IMR-90 (cell line): ENCODE results near the gene KCNV2. TPM values are rescaled to one million over a fixed set of nuclear protein-coding genes. Genes with fewer than 3 reads are reported as not detected.
A peak's percentile ranks its signal among the peaks of the same experiment; 100 is the strongest.

Experiments used
- ATAC-seq: fragments of 200-7000 bp; cut with Tn5 transposase; 2 replicates; pipeline ENCODE4 v1.9.1; 2020; ENCODE audit warnings: low read depth, mild to moderate bottlenecking, moderate library complexity
- BruUV-seq: library from RNA; stranded (reverse); fragments of 400-500 nt; replicated peaks from 2 replicates; lab custom pipeline; 2021; lab: Mats Ljungman, UMichigan
- CTCF ChIA-PET: fragments of 300-600 bp; formaldehyde crosslinking; extraction: SDS; loops from one replicate; lab custom pipeline; 2021; ENCODE audit warnings: antibody characterized with exemption; lab: Yijun Ruan, JAX
- POLR2A ChIA-PET: fragments of 300-600 bp; sonication (Branson Sonifier 250); formaldehyde crosslinking; loops from one replicate; lab custom pipeline; 2022; ENCODE audit warnings: antibody characterized with exemption; ENCODE audit not compliant: unreplicated experiment; lab: Charles Lee
- DNase-seq: peaks from one replicate; pipeline ENCODE4 v3.0.0; 2013
- H2AFZ ChIP-seq: replicated peaks from 2 replicates; pipeline ENCODE3; 2013; ENCODE audit warnings: low read length, mild to moderate bottlenecking; ENCODE audit not compliant: poor library complexity
- H2AK5ac ChIP-seq: 2 replicates; pipeline ENCODE4 v1.6.1; 2013; ENCODE audit warnings: low read depth, low read length, inconsistent platforms
- H2AK9ac ChIP-seq: replicated peaks from 2 replicates; pipeline ENCODE3; 2013; ENCODE audit warnings: mild to moderate bottlenecking, low read depth, low read length, moderate library complexity; ENCODE audit not compliant: poor library complexity
- H2BK120ac ChIP-seq: 2 replicates; pipeline ENCODE4 v1.6.1; 2013; ENCODE audit warnings: low read depth, low read length, inconsistent platforms
- H2BK15ac ChIP-seq: 3 replicates; pipeline ENCODE4 v1.6.1; 2013; ENCODE audit warnings: low read depth, low read length, inconsistent platforms
- H2BK20ac ChIP-seq: 2 replicates; pipeline ENCODE4 v1.6.1; 2013; ENCODE audit warnings: low read depth, mild to moderate bottlenecking, inconsistent platforms, low read length, moderate library complexity
- H2BK5ac ChIP-seq: 2 replicates; pipeline ENCODE4 v1.6.1; 2013; ENCODE audit warnings: mild to moderate bottlenecking, low read depth, low read length, inconsistent platforms; ENCODE audit not compliant: poor library complexity, severe bottlenecking
- H3K14ac ChIP-seq: replicated peaks from 2 replicates; pipeline ENCODE4 v1.6.1; 2013; ENCODE audit warnings: low read depth, low read length, inconsistent platforms
- H3K18ac ChIP-seq: 2 replicates; pipeline ENCODE4 v1.6.1; 2013; ENCODE audit warnings: low read depth, low read length, control low read depth
- H3K23ac ChIP-seq: 2 replicates; pipeline ENCODE4 v1.6.1; 2013; ENCODE audit warnings: low read depth, low read length, inconsistent platforms
- H3K27ac ChIP-seq: 2 replicates; pipeline ENCODE4 v1.5.1; 2013; ENCODE audit warnings: mild to moderate bottlenecking, control low read depth, low read length; ENCODE audit not compliant: insufficient read depth
- H3K27me3 ChIP-seq: 2 replicates; pipeline ENCODE4 v1.6.1; 2013; ENCODE audit warnings: low read length; ENCODE audit not compliant: control insufficient read depth, insufficient read depth
- H3K36me3 ChIP-seq: 2 replicates; pipeline ENCODE4 v1.6.1; 2013; ENCODE audit warnings: low read length, mixed read lengths; ENCODE audit not compliant: control insufficient read depth, insufficient read depth
- H3K4ac ChIP-seq: 2 replicates; pipeline ENCODE4 v1.6.1; 2013; ENCODE audit warnings: low read depth, low read length, inconsistent platforms
- H3K4me1 ChIP-seq: 2 replicates; pipeline ENCODE4 v1.6.1; 2013; ENCODE audit warnings: low read length, mixed read lengths; ENCODE audit not compliant: control insufficient read depth, insufficient read depth
- H3K4me2 ChIP-seq: 2 replicates; pipeline ENCODE4 v1.6.1; 2013; ENCODE audit warnings: low read depth, mild to moderate bottlenecking, control low read depth, low read length, moderate library complexity
- H3K4me3 ChIP-seq: 2 replicates; pipeline ENCODE4 v1.5.1; 2013; ENCODE audit warnings: low read depth, mild to moderate bottlenecking, control low read depth, low read length, moderate library complexity; ENCODE audit not compliant: insufficient read depth
- H3K56ac ChIP-seq: 2 replicates; pipeline ENCODE4 v1.6.1; 2013; ENCODE audit warnings: low read length, inconsistent platforms; ENCODE audit not compliant: insufficient read depth; ENCODE audit errors: extremely low read depth
- H3K79me1 ChIP-seq, 2 experiments: 2 replicates each; pipeline ENCODE4 v1.6.1; 2013; ENCODE audit warnings: low read length in 2 of 2, inconsistent platforms in 1 of 2, low read depth in 1 of 2
- H3K9ac ChIP-seq: 2 replicates; pipeline ENCODE4 v1.6.1; 2013; ENCODE audit warnings: low read depth, low read length, control low read depth
- H3K9me1 ChIP-seq: 2 replicates; pipeline ENCODE4 v1.6.1; 2013; ENCODE audit warnings: low read length, inconsistent platforms; ENCODE audit not compliant: insufficient read depth
- H3K9me3 ChIP-seq: 2 replicates; pipeline ENCODE4 v1.6.1; 2013; ENCODE audit warnings: low read length; ENCODE audit not compliant: control insufficient read depth, insufficient read depth
- H4K20me1 ChIP-seq: 2 replicates; pipeline ENCODE4 v1.6.1; 2013; ENCODE audit warnings: low read length, inconsistent platforms; ENCODE audit not compliant: insufficient read depth
- H4K5ac ChIP-seq: 2 replicates; pipeline ENCODE4 v1.6.1; 2013; ENCODE audit warnings: mild to moderate bottlenecking, low read depth, low read length, control low read depth
- H4K8ac ChIP-seq, 2 experiments: 2 replicates each; pipeline ENCODE4 v1.6.1; 2013; ENCODE audit warnings: low read depth in 2 of 2, low read length in 2 of 2, control low read depth in 1 of 2, inconsistent platforms in 1 of 2
- H4K91ac ChIP-seq: 2 replicates; pipeline ENCODE4 v1.6.1; 2013; ENCODE audit warnings: low read depth, low read length, inconsistent platforms; ENCODE audit not compliant: insufficient read depth
- CEBPB ChIP-seq: IDR thresholded peaks from 2 replicates; pipeline ENCODE4 v1.6.1; 2012; ENCODE audit warnings: low read depth, low read length, improper control_type of control experiment
- MAFK ChIP-seq: IDR thresholded peaks from 2 replicates; pipeline ENCODE4 v1.6.1; 2012; ENCODE audit warnings: low read depth, low read length, improper control_type of control experiment
- WGBS, 2 experiments: methylation state at CpG; one replicate each; pipeline versions ENCODE4 v1.1.5 to v1.1.7; 2013; ENCODE audit warnings: missing lambda C conversion rate in 2 of 2; ENCODE audit not compliant: insufficient read length in 1 of 2; ENCODE audit errors: extremely low coverage in 2 of 2; 5-methylcytosine and 5-hydroxymethylcytosine counted together
- dilution Hi-C: fragments of 300-500 bp; cut with HindIII; formaldehyde crosslinking; loops from one replicate; pipeline ENCODE4 v1.14.3; 2018; ENCODE audit warnings: low sequenced_read_pairs; ENCODE audit not compliant: unreplicated experiment
- in situ Hi-C: fragments of 300-500 bp; cut with MboI; formaldehyde crosslinking; loops from 3 replicates; pipeline ENCODE4 v1.14.3; 2019; ENCODE audit warnings: low sequenced_read_pairs, inconsistent platforms, mixed read lengths
- intact Hi-C: fragments of 100-400 bp; cut with micrococcal nuclease; formaldehyde crosslinking; loops from 2 replicates; pipeline ENCODE4 v1.10.0; 2022
- polyA plus RNA-seq, 3 experiments: library from polyadenylated mRNA; depleted of rRNA; stranded (reverse); fragments of >200 nt; gene quantifications; 2 replicates each; pipeline ENCODE4 v1.2.3, GENCODE V29; 2012; ENCODE audit warnings: low replicate concordance in 1 of 3
- total RNA-seq: library from RNA; depleted of rRNA; stranded (reverse); fragments of >200 nt; gene quantifications from 2 replicates; pipeline ENCODE4 v1.2.3, GENCODE V29; 2012

Gene KCNV2
- total and polyA plus RNA-seq, 2 of the 4 experiments (the other 2 are of a cell fraction) = not detected

GRCh38 chr9:2674141-2674824 lies 43.0 kb upstream of the KCNV2 start:
- H3K4ac ChIP-seq = no peak overlapping the region
- BruUV-seq = no TSS peak

More at GRCh38 chr9:2674141-2674824, 43.0 kb upstream of the KCNV2 start:
- no peaks in the 10 kb centered on the region for H3K36me3 ChIP-seq
- 94% methylated on average over 2 of the region's 9 CpGs; no CpG with 5 or more reads in 1 of the 2 experiments for WGBS, 2 experiments
- H3K9me3 ChIP-seq = no peaks in the 10 kb centered on the region
- H3K4me1 ChIP-seq = no peaks in the 10 kb centered on the region
- H3K4me3 ChIP-seq = no peak overlapping the region
- no peak overlapping the region for H3K27ac ChIP-seq
- no peak for ATAC-seq
- no peak overlapping the region for H2AFZ ChIP-seq
- H3K9me1 ChIP-seq = no peaks in the 10 kb centered on the region
- H4K20me1 ChIP-seq = no peaks in the 10 kb centered on the region
- no peak overlapping the region for H4K91ac ChIP-seq
- H3K23ac ChIP-seq = no peak overlapping the region
- ChIA-PET CTCF (no interaction called here), POLR2A (no interaction called here)
- H2AK9ac ChIP-seq = no peak overlapping the region
- no peak for DNase-seq
- H2BK15ac ChIP-seq = no peak overlapping the region
- no peaks in the 10 kb centered on the region for H3K79me1 ChIP-seq
- H3K9ac ChIP-seq = no peak overlapping the region
- H3K56ac ChIP-seq = no peak overlapping the region
- no peak overlapping the region for H3K18ac ChIP-seq
- no peak overlapping the region for H4K8ac ChIP-seq
- no peak overlapping the region for H2AK5ac ChIP-seq
- H3K4me2 ChIP-seq = no peak overlapping the region
- in situ Hi-C loops (no loop called here), dilution Hi-C loops (no loop called here), intact Hi-C loops (no loop called here)
- H2BK20ac ChIP-seq = no peak overlapping the region
- no peak overlapping the region for H4K5ac ChIP-seq
- no peak overlapping the region for H2BK120ac ChIP-seq
- no peak overlapping the region for H3K14ac ChIP-seq
- H2BK5ac ChIP-seq = no peak overlapping the region
- H3K27me3 ChIP-seq = no peaks in the 10 kb centered on the region
- TF ChIP-seq CEBPB (no peak), MAFK (peak; percentile 48; the same call in 1 of the 2 replicates)
